ENCODE measurements around the gene TRIM3.

The TRIM3 gene

DNA sequence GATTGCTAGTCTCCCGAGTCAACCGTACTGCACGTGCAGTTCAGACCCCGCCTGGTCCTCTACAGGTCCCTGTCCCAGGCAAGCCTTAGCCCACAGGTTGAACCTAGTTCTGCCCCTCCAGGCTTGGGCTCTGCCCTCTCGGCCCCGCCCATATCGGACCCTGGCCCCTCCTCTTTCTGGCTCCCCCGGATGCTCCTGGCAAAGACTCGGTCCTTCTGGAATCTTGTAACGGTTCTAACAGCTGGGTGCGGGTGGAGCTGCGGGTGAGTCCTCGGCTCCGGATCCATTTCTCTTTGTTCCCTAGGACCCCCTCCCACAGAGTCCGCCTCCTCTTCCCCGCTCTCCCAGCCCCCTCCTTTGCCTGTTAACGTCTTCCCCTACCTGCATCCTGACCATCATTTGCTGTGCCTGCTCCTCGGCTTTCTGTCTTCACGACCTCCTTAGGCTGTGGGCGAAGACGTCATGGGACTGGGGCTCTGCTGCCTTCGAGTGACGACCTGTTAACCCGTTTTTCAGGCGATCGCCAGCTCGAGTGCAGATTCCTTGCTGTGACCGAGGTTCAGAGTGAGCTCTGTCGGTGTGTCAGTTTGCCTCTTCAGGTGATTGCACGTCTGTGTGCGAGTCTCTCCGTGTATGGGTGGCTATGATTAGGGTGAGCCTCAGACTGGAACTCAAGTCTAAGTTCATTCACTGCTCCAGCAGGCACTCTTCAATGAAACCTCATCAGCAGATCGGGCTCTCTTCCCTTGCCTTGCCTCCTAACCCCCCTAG is 23.5 kb upstream of the TRIM3 start, which contains the start of gene DNHD1:
TSS of gene DNHD1 (plus strand) at position 212 of the 771 bp plus-strand sequence. CDS start 936 bp downstream, outside the sequence.
- Histone ChIP-seq H3K9me3 (ENCODE audit: control insufficient read depth, insufficient read depth, low read length) (no peaks in the 10 kb centered on the region), H3K27me3 (ENCODE audit: control insufficient read depth, insufficient read depth, low read length) (no peaks in the 10 kb centered on the region), H3K27ac (ENCODE audit: low read length) (no peak within 1 kb of the TSS), H3K4me1 (ENCODE audit: control insufficient read depth, insufficient read depth, low read length) (no peaks in the 10 kb centered on the region), H3K4me3 (ENCODE audit: low read length) (no peak within 1 kb of the TSS; the same call in 1 of the 2 replicates), H3K36me3 (ENCODE audit: control insufficient read depth, insufficient read depth, low read length) (no peaks in the 10 kb centered on the region)
- no CpG with 5 or more reads among the region's 33 CpGs for WGBS (ENCODE audit: insufficient coverage, insufficient read length)
- no peak for DNase-seq (ENCODE audit: low read depth, low spot score)

DNA sequence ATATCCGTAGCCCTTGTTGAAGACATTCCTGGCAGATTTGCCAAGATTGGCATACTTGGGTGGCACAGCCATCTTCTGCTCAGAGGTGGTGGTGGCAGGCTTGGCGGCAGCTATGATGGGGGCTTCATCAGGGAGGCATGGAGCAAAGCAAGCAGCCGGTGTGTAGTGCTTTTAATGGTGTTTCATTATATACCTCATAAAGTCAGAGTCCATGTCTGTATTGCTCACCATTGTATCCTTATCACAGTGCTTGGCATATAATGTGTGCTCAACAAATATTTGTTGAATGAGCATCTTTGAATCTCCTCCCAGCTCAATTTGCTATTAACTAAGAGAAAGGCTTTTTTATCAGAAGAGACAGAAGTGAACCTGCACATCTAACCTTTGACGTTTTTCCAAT is 15.6 kb upstream of the TRIM3 start:
- peaks cover 3% of the 10 kb centered on the region; the same call in 1 of the 2 replicates for H3K36me3 ChIP-seq (ENCODE audit: control insufficient read depth, insufficient read depth, low read length)
- H3K27ac ChIP-seq (ENCODE audit: low read length): no peak overlapping the region
- no peaks in the 10 kb centered on the region for H3K27me3 ChIP-seq (ENCODE audit: control insufficient read depth, insufficient read depth, low read length)
- no peaks in the 10 kb centered on the region for H3K4me1 ChIP-seq (ENCODE audit: control insufficient read depth, insufficient read depth, low read length)
- no peaks in the 10 kb centered on the region for H3K9me3 ChIP-seq (ENCODE audit: control insufficient read depth, insufficient read depth, low read length)
- DNase-seq (ENCODE audit: low read depth, low spot score): no peak
- WGBS (ENCODE audit: insufficient coverage, insufficient read length): no CpG with 5 or more reads among the region's 4 CpGs
- no peak overlapping the region for H3K4me3 ChIP-seq (ENCODE audit: low read length)

DNA sequence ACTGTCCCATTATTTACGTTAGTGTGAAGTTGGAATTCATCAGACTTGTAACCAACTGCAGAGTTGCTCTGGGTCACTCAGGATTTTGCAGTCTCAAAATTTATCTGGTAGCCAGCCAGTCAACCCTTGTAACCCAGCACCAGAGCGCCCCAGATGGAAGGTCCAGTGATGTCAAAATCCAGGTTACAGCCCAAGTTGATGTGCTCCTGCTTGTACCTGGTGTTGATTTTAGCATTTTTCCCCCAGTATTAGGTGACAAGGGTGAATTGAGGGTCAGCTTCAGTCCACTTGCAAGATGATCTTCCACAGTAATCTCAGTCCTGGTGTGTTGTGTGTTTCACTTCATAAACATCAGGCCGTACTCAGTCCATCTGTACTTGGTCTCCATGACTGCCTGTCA is 15.1 kb upstream of the TRIM3 start:
- H3K9me3 ChIP-seq (ENCODE audit: control insufficient read depth, insufficient read depth, low read length): no peaks in the 10 kb centered on the region
- WGBS (ENCODE audit: insufficient coverage, insufficient read length): no CpG with 5 or more reads among the region's 3 CpGs
- H3K27me3 ChIP-seq (ENCODE audit: control insufficient read depth, insufficient read depth, low read length): no peaks in the 10 kb centered on the region
- no peak for DNase-seq (ENCODE audit: low read depth, low spot score)
- no peak overlapping the region for H3K4me3 ChIP-seq (ENCODE audit: low read length)
- H3K36me3 ChIP-seq (ENCODE audit: control insufficient read depth, insufficient read depth, low read length): peaks cover 3% of the 10 kb centered on the region; the same call in 1 of the 2 replicates
- H3K27ac ChIP-seq (ENCODE audit: low read length): no peak overlapping the region
- no peaks in the 10 kb centered on the region for H3K4me1 ChIP-seq (ENCODE audit: control insufficient read depth, insufficient read depth, low read length)

DNA sequence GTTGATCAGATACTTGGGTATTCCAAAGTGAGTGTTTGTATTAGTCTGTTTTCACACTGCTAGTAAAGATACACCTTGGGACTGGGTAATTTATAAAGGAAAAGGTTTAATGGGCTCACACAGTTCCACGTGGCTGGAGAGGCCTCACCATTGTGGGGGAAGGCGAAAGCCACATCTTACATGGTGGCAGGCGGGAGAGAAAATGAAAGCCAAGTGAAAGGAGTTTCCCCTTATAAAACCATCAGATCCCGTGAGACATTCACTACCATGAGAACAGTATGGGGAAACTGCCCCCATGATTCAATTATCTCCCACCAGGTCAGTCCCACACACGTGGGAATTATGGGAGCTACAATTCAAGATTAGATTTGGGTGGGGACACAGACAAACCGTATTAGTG is 14.6 kb upstream of the TRIM3 start:
- no peaks in the 10 kb centered on the region for H3K9me3 ChIP-seq (ENCODE audit: control insufficient read depth, insufficient read depth, low read length)
- no peaks in the 10 kb centered on the region for H3K4me1 ChIP-seq (ENCODE audit: control insufficient read depth, insufficient read depth, low read length)
- H3K27ac ChIP-seq (ENCODE audit: low read length): no peak overlapping the region
- H3K27me3 ChIP-seq (ENCODE audit: control insufficient read depth, insufficient read depth, low read length): no peaks in the 10 kb centered on the region
- no CpG with 5 or more reads among the region's 6 CpGs for WGBS (ENCODE audit: insufficient coverage, insufficient read length)
- DNase-seq (ENCODE audit: low read depth, low spot score): no peak
- peaks cover 4% of the 10 kb centered on the region; the same call in 1 of the 2 replicates for H3K36me3 ChIP-seq (ENCODE audit: control insufficient read depth, insufficient read depth, low read length)
- no peak overlapping the region for H3K4me3 ChIP-seq (ENCODE audit: low read length)

DNA sequence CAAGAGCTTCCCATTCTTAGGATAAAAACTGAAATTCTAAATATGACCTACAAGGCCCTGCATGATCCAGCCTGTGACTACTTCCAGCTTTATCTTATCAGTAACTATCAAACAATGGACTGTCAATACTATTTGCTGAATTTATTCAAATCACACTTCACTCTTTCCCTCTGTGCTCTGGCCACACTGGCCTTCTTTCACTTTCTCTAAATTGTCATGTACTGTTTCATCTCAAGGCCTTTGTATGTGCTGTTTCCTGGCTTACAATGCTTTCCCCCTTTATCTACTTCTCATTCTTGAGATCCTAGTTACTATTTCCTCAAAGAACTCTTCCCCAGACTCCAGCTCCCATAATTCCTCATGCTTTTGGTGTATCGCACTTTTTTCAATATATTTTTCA is 13.2 kb upstream of the TRIM3 start:
- Histone ChIP-seq H3K27me3 (ENCODE audit: control insufficient read depth, insufficient read depth, low read length) (no peaks in the 10 kb centered on the region), H3K4me1 (ENCODE audit: control insufficient read depth, insufficient read depth, low read length) (no peaks in the 10 kb centered on the region), H3K9me3 (ENCODE audit: control insufficient read depth, insufficient read depth, low read length) (no peaks in the 10 kb centered on the region), H3K4me3 (ENCODE audit: low read length) (no peak overlapping the region), H3K36me3 (ENCODE audit: control insufficient read depth, insufficient read depth, low read length) (peaks cover 8% of the 10 kb centered on the region; the same call in 1 of the 2 replicates), H3K27ac (ENCODE audit: low read length) (no peak overlapping the region)
- no CpG with 5 or more reads among the region's 1 CpG for WGBS (ENCODE audit: insufficient coverage, insufficient read length)
- no peak for DNase-seq (ENCODE audit: low read depth, low spot score)

DNA sequence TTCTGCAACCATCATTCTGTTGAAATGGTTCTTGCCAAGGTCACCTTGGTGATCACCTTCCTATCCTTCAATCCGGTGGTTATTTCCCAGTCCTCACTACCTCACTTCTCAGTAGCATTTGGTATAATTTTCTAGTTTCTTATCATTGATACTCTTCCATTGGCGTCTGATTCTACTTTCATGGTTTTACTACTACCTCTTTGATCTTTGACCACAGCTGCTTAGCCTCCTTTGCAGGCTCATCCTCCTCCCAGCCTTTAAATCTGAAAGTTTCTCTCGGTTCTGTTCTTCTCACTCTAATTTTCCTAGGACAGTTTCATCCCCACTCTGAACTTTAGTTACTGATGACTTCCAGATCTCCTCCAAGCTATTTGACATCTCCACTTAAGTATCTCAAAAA is 12.5 kb upstream of the TRIM3 start:
- H3K27me3 ChIP-seq (ENCODE audit: control insufficient read depth, insufficient read depth, low read length): no peaks in the 10 kb centered on the region
- H3K9me3 ChIP-seq (ENCODE audit: control insufficient read depth, insufficient read depth, low read length): no peaks in the 10 kb centered on the region
- no CpG with 5 or more reads among the region's 3 CpGs for WGBS (ENCODE audit: insufficient coverage, insufficient read length)
- H3K27ac ChIP-seq (ENCODE audit: low read length): no peak overlapping the region
- no peak overlapping the region for H3K4me3 ChIP-seq (ENCODE audit: low read length)
- DNase-seq (ENCODE audit: low read depth, low spot score): no peak
- no peaks in the 10 kb centered on the region for H3K4me1 ChIP-seq (ENCODE audit: control insufficient read depth, insufficient read depth, low read length)
- H3K36me3 ChIP-seq (ENCODE audit: control insufficient read depth, insufficient read depth, low read length): peaks cover 8% of the 10 kb centered on the region; the same call in 1 of the 2 replicates

DNA sequence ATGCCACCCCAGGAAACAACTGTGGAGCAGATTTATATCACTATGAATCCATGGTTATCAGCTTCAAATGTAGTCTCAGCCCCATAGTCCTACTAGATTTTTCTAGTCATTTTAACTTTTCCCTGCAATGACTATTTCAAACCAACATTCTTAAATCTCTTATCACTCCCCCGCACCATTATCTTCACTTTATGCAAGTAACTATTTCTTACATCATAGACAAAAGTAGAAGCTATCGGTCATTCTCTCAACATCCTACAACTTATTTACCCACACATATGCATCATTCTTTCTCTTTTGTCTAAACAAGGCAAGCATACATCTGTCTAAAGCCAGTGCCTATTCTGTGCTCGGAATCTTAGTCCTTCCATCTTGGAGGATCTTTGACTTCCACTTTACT is 11.9 kb upstream of the TRIM3 start:
- DNase-seq (ENCODE audit: low read depth, low spot score): no peak
- Histone ChIP-seq H3K27ac (ENCODE audit: low read length) (no peak overlapping the region), H3K36me3 (ENCODE audit: control insufficient read depth, insufficient read depth, low read length) (peaks cover 8% of the 10 kb centered on the region; the same call in 1 of the 2 replicates), H3K4me3 (ENCODE audit: low read length) (no peak overlapping the region), H3K9me3 (ENCODE audit: control insufficient read depth, insufficient read depth, low read length) (no peaks in the 10 kb centered on the region), H3K27me3 (ENCODE audit: control insufficient read depth, insufficient read depth, low read length) (no peaks in the 10 kb centered on the region), H3K4me1 (ENCODE audit: control insufficient read depth, insufficient read depth, low read length) (no peaks in the 10 kb centered on the region)
- 100% methylated on average over 2 of the region's 3 CpGs for WGBS (ENCODE audit: insufficient coverage, insufficient read length)

DNA sequence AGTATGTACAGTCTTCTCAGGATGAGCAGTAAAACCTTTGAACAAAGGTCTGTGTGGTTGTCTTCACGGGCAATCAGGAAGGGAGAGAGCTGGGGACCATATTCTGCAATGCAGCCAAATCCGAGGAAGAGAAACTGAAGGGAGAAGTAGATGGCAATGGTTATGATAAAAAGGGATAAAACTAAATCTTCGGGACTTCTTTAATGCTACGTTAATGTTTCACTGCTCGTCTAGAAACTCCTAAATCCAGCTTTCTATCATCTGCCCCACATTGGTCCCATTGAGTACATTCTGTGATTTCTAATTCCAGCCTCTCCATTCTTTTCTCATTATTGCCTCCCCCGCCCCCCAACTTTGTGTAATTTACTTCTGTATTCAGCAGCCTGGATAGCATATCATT is 9.3 kb upstream of the TRIM3 start:
- no peaks in the 10 kb centered on the region for H3K9me3 ChIP-seq (ENCODE audit: control insufficient read depth, insufficient read depth, low read length)
- H3K4me1 ChIP-seq (ENCODE audit: control insufficient read depth, insufficient read depth, low read length): no peaks in the 10 kb centered on the region
- DNase-seq (ENCODE audit: low read depth, low spot score): no peak
- no peak overlapping the region for H3K27ac ChIP-seq (ENCODE audit: low read length)
- no peaks in the 10 kb centered on the region for H3K27me3 ChIP-seq (ENCODE audit: control insufficient read depth, insufficient read depth, low read length)
- no CpG with 5 or more reads among the region's 6 CpGs for WGBS (ENCODE audit: insufficient coverage, insufficient read length)
- no peak overlapping the region for H3K4me3 ChIP-seq (ENCODE audit: low read length)
- peaks cover 16% of the 10 kb centered on the region; the same call in 1 of the 2 replicates for H3K36me3 ChIP-seq (ENCODE audit: control insufficient read depth, insufficient read depth, low read length)

DNA sequence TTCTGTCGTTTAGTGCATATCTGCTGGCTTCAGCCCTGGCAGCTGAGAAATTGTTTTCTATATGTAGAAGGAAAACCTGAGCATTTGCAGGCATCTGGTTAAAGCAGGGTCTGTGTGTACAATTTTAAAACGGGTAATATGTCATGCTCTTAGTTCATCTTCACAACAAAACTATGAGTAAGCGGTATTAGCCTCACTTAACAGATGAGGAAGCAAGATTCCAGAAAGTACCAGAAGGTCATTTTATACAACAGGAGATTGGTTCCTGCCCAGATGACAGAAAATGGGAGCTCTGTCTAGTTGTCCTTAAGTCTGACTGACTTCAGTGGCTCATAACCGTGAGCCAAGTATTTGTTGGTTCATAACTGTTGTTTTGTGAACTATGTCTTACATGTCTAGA is 8.7 kb upstream of the TRIM3 start:
- Histone ChIP-seq H3K27me3 (ENCODE audit: control insufficient read depth, insufficient read depth, low read length) (no peaks in the 10 kb centered on the region), H3K4me3 (ENCODE audit: low read length) (no peak overlapping the region; the same call in 1 of the 2 replicates), H3K4me1 (ENCODE audit: control insufficient read depth, insufficient read depth, low read length) (no peaks in the 10 kb centered on the region), H3K27ac (ENCODE audit: low read length) (no peak overlapping the region), H3K9me3 (ENCODE audit: control insufficient read depth, insufficient read depth, low read length) (no peaks in the 10 kb centered on the region), H3K36me3 (ENCODE audit: control insufficient read depth, insufficient read depth, low read length) (peaks cover 19% of the 10 kb centered on the region; the same call in 1 of the 2 replicates)
- no CpG with 5 or more reads among the region's 4 CpGs for WGBS (ENCODE audit: insufficient coverage, insufficient read length)
- DNase-seq (ENCODE audit: low read depth, low spot score): no peak

DNA sequence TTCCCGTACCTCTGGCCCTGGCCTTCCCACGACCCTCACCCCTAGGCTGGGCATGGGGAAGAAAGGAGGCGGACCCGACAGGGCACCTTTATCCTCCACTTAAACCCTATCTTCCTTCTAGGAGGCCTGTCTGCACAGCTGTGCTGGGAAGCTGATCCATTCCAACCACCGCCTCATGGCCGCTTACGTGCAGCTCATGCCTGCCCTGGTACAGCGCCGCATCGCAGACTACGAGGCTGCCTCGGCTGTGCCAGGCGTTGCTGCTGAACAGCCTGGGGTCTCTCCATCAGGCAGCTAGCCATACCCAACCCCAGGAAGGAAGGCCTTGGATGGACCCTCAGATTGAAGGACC is 8.2 kb upstream of the TRIM3 start:
- Histone ChIP-seq H3K4me3 (ENCODE audit: low read length) (peak overlapping the region; percentile 60), H3K27me3 (ENCODE audit: control insufficient read depth, insufficient read depth, low read length) (no peaks in the 10 kb centered on the region), H3K27ac (ENCODE audit: low read length) (no peak overlapping the region), H3K9me3 (ENCODE audit: control insufficient read depth, insufficient read depth, low read length) (no peaks in the 10 kb centered on the region), H3K36me3 (ENCODE audit: control insufficient read depth, insufficient read depth, low read length) (peaks cover 22% of the 10 kb centered on the region; the same call in 1 of the 2 replicates), H3K4me1 (ENCODE audit: control insufficient read depth, insufficient read depth, low read length) (no peaks in the 10 kb centered on the region)
- WGBS (ENCODE audit: insufficient coverage, insufficient read length): no CpG with 5 or more reads among the region's 13 CpGs
- DNase-seq (ENCODE audit: low read depth, low spot score): no peak

Data from iPS DF 6.9 (cell line).